Measurements from ENCODE around the gene SSUH2. TPM values are rescaled to one million over a fixed set of nuclear protein-coding genes. Genes with fewer than 3 reads are reported as not detected.
A peak's percentile ranks its signal among the peaks of the same experiment; 100 is the strongest.
"Not testable (repeated sequence)": the region's sequence is repeated elsewhere in the genome, so short reads cannot be mapped to it uniquely, and the experiment has no call there.

Gene SSUH2
- total and polyA plus RNA-seq, 4 donors = 0.15 to 15.7 (median 0.63) TPM

GRCh38 chr3:8662594-8662993, 18.0 kb upstream of the SSUH2 start:
- Histone ChIP-seq H3K27me3 (ENCODE audit: control insufficient read depth in 1 of 2, insufficient read depth in 2 of 2, low read length in 1 of 2) (no peaks in the 10 kb centered on the region), H3K36me3 (ENCODE audit: control insufficient read depth in 1 of 2, insufficient read depth in 2 of 2, low read length in 1 of 2) (no peaks in the 10 kb centered on the region), H3K4me3 (ENCODE audit: low read length in 2 of 2) (no peak overlapping the region), H3K9me3 (ENCODE audit: control insufficient read depth, low read length) (no peaks in the 10 kb centered on the region), H3K4me1 (ENCODE audit: control insufficient read depth in 1 of 2, insufficient read depth in 2 of 2, low read length in 2 of 2) (peaks cover 4 to 5% of the 10 kb centered on the region in 2 donors), H3K27ac (ENCODE audit: low read depth in 1 of 2, low read length in 2 of 2) (no peak overlapping the region)
- 81 to 86% methylated on average over 4 of the region's 4 CpGs for WGBS, 2 donors
- DNase-seq (no peak), ATAC-seq (ENCODE audit: low FRiP score) (no peak)
- intact Hi-C loops (cut with DNase I) = no loop called here

GRCh38 chr3:8660175-8661118, 15.8 kb upstream of the SSUH2 start:
- intact Hi-C loops (cut with DNase I) = no loop called here
- Histone ChIP-seq H3K36me3 (ENCODE audit: control insufficient read depth in 1 of 2, insufficient read depth in 2 of 2, low read length in 1 of 2) (no peaks in the 10 kb centered on the region), H3K4me1 (ENCODE audit: control insufficient read depth in 1 of 2, insufficient read depth in 2 of 2, low read length in 2 of 2) (peaks cover 4 to 8% of the 10 kb centered on the region in 2 donors), H3K4me3 (ENCODE audit: low read length in 2 of 2) (no peak overlapping the region), H3K27me3 (ENCODE audit: control insufficient read depth in 1 of 2, insufficient read depth in 2 of 2, low read length in 1 of 2) (no peaks in the 10 kb centered on the region), H3K9me3 (ENCODE audit: control insufficient read depth, low read length) (no peaks in the 10 kb centered on the region), H3K27ac (ENCODE audit: low read depth in 1 of 2, low read length in 2 of 2) (peak overlapping the region; percentile 84 to 87)
- DNase-seq = no peak
- ATAC-seq (ENCODE audit: low FRiP score) = no peak
- WGBS, 2 donors = 0 to 6% methylated on average over 7 of the region's 7 CpGs

GRCh38 chr3:8659242-8659641, 14.6 kb upstream of the SSUH2 start:
- 86 to 89% methylated on average over 4 of the region's 4 CpGs for WGBS, 2 donors
- Histone ChIP-seq H3K27me3 (ENCODE audit: control insufficient read depth in 1 of 2, insufficient read depth in 2 of 2, low read length in 1 of 2) (no peaks in the 10 kb centered on the region), H3K27ac (ENCODE audit: low read depth in 1 of 2, low read length in 2 of 2) (peak overlapping the region; percentile 13 to 87), H3K4me1 (ENCODE audit: control insufficient read depth in 1 of 2, insufficient read depth in 2 of 2, low read length in 2 of 2) (peaks cover 4 to 8% of the 10 kb centered on the region in 2 donors), H3K4me3 (ENCODE audit: low read length in 2 of 2) (no peak overlapping the region), H3K9me3 (ENCODE audit: control insufficient read depth, low read length) (no peaks in the 10 kb centered on the region), H3K36me3 (ENCODE audit: control insufficient read depth in 1 of 2, insufficient read depth in 2 of 2, low read length in 1 of 2) (no peaks in the 10 kb centered on the region)
- DNase-seq (no peak), ATAC-seq (ENCODE audit: low FRiP score) (no peak)
- intact Hi-C loops (cut with DNase I) = no loop called here

GRCh38 chr3:8658306-8659212, 14.0 kb upstream of the SSUH2 start:
- 15% methylated on average over 12 of the region's 12 CpGs for WGBS, 2 donors
- H3K27me3 ChIP-seq (ENCODE audit: control insufficient read depth in 1 of 2, insufficient read depth in 2 of 2, low read length in 1 of 2) = no peaks in the 10 kb centered on the region
- H3K4me1 ChIP-seq (ENCODE audit: control insufficient read depth in 1 of 2, insufficient read depth in 2 of 2, low read length in 2 of 2) = peaks cover 4 to 8% of the 10 kb centered on the region in 2 donors
- H3K4me3 ChIP-seq (ENCODE audit: low read length in 2 of 2) = no peak overlapping the region
- no peaks in the 10 kb centered on the region for H3K36me3 ChIP-seq (ENCODE audit: control insufficient read depth in 1 of 2, insufficient read depth in 2 of 2, low read length in 1 of 2)
- intact Hi-C loops (cut with DNase I) = no loop called here
- H3K27ac ChIP-seq (ENCODE audit: low read depth in 1 of 2, low read length in 2 of 2) = peak overlapping the region; percentile 87 to 93
- no peaks in the 10 kb centered on the region for H3K9me3 ChIP-seq (ENCODE audit: control insufficient read depth, low read length)
- DNase-seq (peak; percentile 92 to 95), ATAC-seq (ENCODE audit: low FRiP score) (peak; percentile 90)

GRCh38 chr3:8657804-8658305, 13.3 kb upstream of the SSUH2 start:
- Histone ChIP-seq H3K4me3 (ENCODE audit: low read length in 2 of 2) (no peak overlapping the region), H3K27me3 (ENCODE audit: control insufficient read depth in 1 of 2, insufficient read depth in 2 of 2, low read length in 1 of 2) (no peaks in the 10 kb centered on the region), H3K36me3 (ENCODE audit: control insufficient read depth in 1 of 2, insufficient read depth in 2 of 2, low read length in 1 of 2) (no peaks in the 10 kb centered on the region), H3K9me3 (ENCODE audit: control insufficient read depth, low read length) (no peaks in the 10 kb centered on the region), H3K27ac (ENCODE audit: low read depth in 1 of 2, low read length in 2 of 2) (peak overlapping the region; percentile 36 to 93), H3K4me1 (ENCODE audit: control insufficient read depth in 1 of 2, insufficient read depth in 2 of 2, low read length in 2 of 2) (peaks cover 4 to 8% of the 10 kb centered on the region in 2 donors)
- 33 to 45% methylated on average over 8 of the region's 8 CpGs for WGBS, 2 donors
- intact Hi-C loops (cut with DNase I) = no loop called here
- ATAC-seq (ENCODE audit: low FRiP score) (peak; percentile 33), DNase-seq (no peak)

GRCh38 chr3:8656240-8656639, 11.6 kb upstream of the SSUH2 start:
- H3K4me3 ChIP-seq (ENCODE audit: low read length in 2 of 2) = no peak overlapping the region
- ATAC-seq (ENCODE audit: low FRiP score) = peak; percentile 1
- WGBS, 2 donors = 11 to 16% methylated on average over 8 of the region's 8 CpGs
- peaks cover 4 to 8% of the 10 kb centered on the region in 2 donors for H3K4me1 ChIP-seq (ENCODE audit: control insufficient read depth in 1 of 2, insufficient read depth in 2 of 2, low read length in 2 of 2)
- H3K27ac ChIP-seq (ENCODE audit: low read depth in 1 of 2, low read length in 2 of 2) = peak overlapping the region; percentile 92 to 93
- DNase-seq = no peak
- intact Hi-C loops (cut with DNase I) = no loop called here
- H3K9me3 ChIP-seq (ENCODE audit: control insufficient read depth, low read length) = no peaks in the 10 kb centered on the region
- H3K36me3 ChIP-seq (ENCODE audit: control insufficient read depth in 1 of 2, insufficient read depth in 2 of 2, low read length in 1 of 2) = no peaks in the 10 kb centered on the region
- H3K27me3 ChIP-seq (ENCODE audit: control insufficient read depth in 1 of 2, insufficient read depth in 2 of 2, low read length in 1 of 2) = no peaks in the 10 kb centered on the region

GRCh38 chr3:8655387-8655835, 10.8 kb upstream of the SSUH2 start:
- no peak for ATAC-seq (ENCODE audit: low FRiP score)
- WGBS, 2 donors = 33 to 35% methylated on average over 10 of the region's 10 CpGs

GRCh38 chr3:8654572-8655329, 10.2 kb upstream of the SSUH2 start:
- H3K9me3 ChIP-seq (ENCODE audit: control insufficient read depth, low read length); H3K36me3 ChIP-seq (ENCODE audit: control insufficient read depth in 1 of 2, insufficient read depth in 2 of 2, low read length in 1 of 2); H3K4me1 ChIP-seq (ENCODE audit: control insufficient read depth in 1 of 2, insufficient read depth in 2 of 2, low read length in 2 of 2); H3K27me3 ChIP-seq (ENCODE audit: control insufficient read depth in 1 of 2, insufficient read depth in 2 of 2, low read length in 1 of 2); intact Hi-C loops (cut with DNase I); DNase-seq; ATAC-seq (ENCODE audit: low FRiP score); H3K4me3 ChIP-seq (ENCODE audit: low read length in 2 of 2): not testable (repeated sequence)
- WGBS, 2 donors = 98 to 99% methylated on average over 5 of the region's 6 CpGs
- peak overlapping the region in 1 of 2 donors; percentile 84 for H3K27ac ChIP-seq (ENCODE audit: low read depth in 1 of 2, low read length in 2 of 2)

More at GRCh38 chr3:8655387-8655835, 10.8 kb upstream of the SSUH2 start:
- Histone ChIP-seq H3K9me3 (ENCODE audit: control insufficient read depth, low read length) (no peaks in the 10 kb centered on the region), H3K27ac (ENCODE audit: low read depth in 1 of 2, low read length in 2 of 2) (peak overlapping the region; percentile 84 to 92), H3K4me1 (ENCODE audit: control insufficient read depth in 1 of 2, insufficient read depth in 2 of 2, low read length in 2 of 2) (peaks cover 4 to 8% of the 10 kb centered on the region in 2 donors), H3K36me3 (ENCODE audit: control insufficient read depth in 1 of 2, insufficient read depth in 2 of 2, low read length in 1 of 2) (no peaks in the 10 kb centered on the region), H3K4me3 (ENCODE audit: low read length in 2 of 2) (no peak overlapping the region), H3K27me3 (ENCODE audit: control insufficient read depth in 1 of 2, insufficient read depth in 2 of 2, low read length in 1 of 2) (no peaks in the 10 kb centered on the region)
- intact Hi-C loops (cut with DNase I) = no loop called here
- DNase-seq = no peak
